Mesenchymal stem cell (in vitro differentiated cells and primary cell): ENCODE results near the gene PTX4.

Experiments
- DNase-seq: peaks from one replicate; pipeline ENCODE4 v3.0.0-alpha.2; 2013
- H2AFZ ChIP-seq: one replicate; pipeline ENCODE4 v1.6.1; 2013; ENCODE audit warnings: low read depth, mild to moderate bottlenecking, control low read depth, inconsistent platforms, low read length, moderate library complexity
- H2AK5ac ChIP-seq: 2 replicates; pipeline ENCODE4 v1.6.1; 2013; ENCODE audit warnings: low read length, moderate library complexity, mild to moderate bottlenecking, inconsistent platforms; ENCODE audit not compliant: severe bottlenecking
- H2BK120ac ChIP-seq: one replicate; pipeline ENCODE4 v1.6.1; 2013; ENCODE audit warnings: low read depth, mild to moderate bottlenecking, inconsistent platforms, low read length, moderate library complexity
- H2BK12ac ChIP-seq, 2 experiments: one replicate each; pipeline ENCODE4 v1.6.1; 2013; ENCODE audit warnings: inconsistent platforms in 2 of 2, low read length in 2 of 2, mild to moderate bottlenecking in 2 of 2, moderate library complexity in 2 of 2, control low read depth in 1 of 2
- H2BK15ac ChIP-seq: one replicate; pipeline ENCODE4 v1.6.1; 2013; ENCODE audit warnings: mild to moderate bottlenecking, low read depth, inconsistent platforms; ENCODE audit not compliant: poor library complexity, severe bottlenecking
- H2BK5ac ChIP-seq: 2 replicates; pipeline ENCODE4 v1.6.1; 2013; ENCODE audit warnings: low read depth, mild to moderate bottlenecking, low read length, control low read depth, inconsistent platforms; ENCODE audit not compliant: poor library complexity, severe bottlenecking
- H3K14ac ChIP-seq, 2 experiments: one replicate each; pipeline ENCODE4 v1.6.1; 2013; ENCODE audit warnings: inconsistent platforms in 2 of 2, low read length in 2 of 2, control low read depth in 1 of 2, mild to moderate bottlenecking in 1 of 2, moderate library complexity in 1 of 2
- H3K18ac ChIP-seq, 2 experiments: one replicate each; pipeline ENCODE4 v1.6.1; 2013; ENCODE audit warnings: inconsistent platforms in 2 of 2, low read length in 2 of 2, control low read depth in 1 of 2, low read depth in 1 of 2, mild to moderate bottlenecking in 1 of 2
- H3K23ac ChIP-seq, 2 experiments: one replicate each; pipeline ENCODE4 v1.6.1; 2013; ENCODE audit warnings: inconsistent platforms in 2 of 2, low read length in 2 of 2, mild to moderate bottlenecking in 2 of 2, moderate library complexity in 2 of 2, control low read depth in 1 of 2
- H3K27ac ChIP-seq: 2 replicates; pipeline ENCODE4 v1.5.1; 2013; ENCODE audit warnings: mild to moderate bottlenecking, moderate library complexity, low read length, control low read depth, inconsistent platforms; ENCODE audit not compliant: poor library complexity, severe bottlenecking
- H3K27me3 ChIP-seq, 2 experiments: 2 replicates each; pipeline versions ENCODE4 v1.6.1 to v1.7.0; 2013; ENCODE audit warnings: low read length in 2 of 2, mild to moderate bottlenecking in 2 of 2, moderate library complexity in 2 of 2, control low read depth in 1 of 2, inconsistent platforms in 1 of 2; ENCODE audit not compliant: control insufficient read depth in 1 of 2, insufficient read depth in 1 of 2
- H3K36me3 ChIP-seq, 2 experiments: 2 replicates each; pipeline versions ENCODE4 v1.6.1 to v1.7.0; 2013; ENCODE audit warnings: low read length in 2 of 2, control low read depth in 1 of 2, inconsistent platforms in 1 of 2, low read depth in 1 of 2, mild to moderate bottlenecking in 1 of 2; ENCODE audit not compliant: insufficient read depth in 2 of 2, control insufficient read depth in 1 of 2
- H3K4ac ChIP-seq, 2 experiments: one replicate each; pipeline ENCODE4 v1.6.1; 2013; ENCODE audit warnings: inconsistent platforms in 2 of 2, low read length in 2 of 2, mild to moderate bottlenecking in 2 of 2, moderate library complexity in 2 of 2, control low read depth in 1 of 2, low read depth in 1 of 2
- H3K4me1 ChIP-seq: 2 replicates; pipeline ENCODE4 v1.6.1; 2013; ENCODE audit warnings: low read depth, low read length, control low read depth; ENCODE audit not compliant: control insufficient read depth, insufficient read depth
- H3K4me2 ChIP-seq: 2 replicates; pipeline ENCODE4 v1.6.1; 2013; ENCODE audit warnings: low read length, mild to moderate bottlenecking, inconsistent platforms; ENCODE audit not compliant: poor library complexity, severe bottlenecking
- H3K4me3 ChIP-seq, 2 experiments: 2 replicates each; pipeline versions ENCODE4 v1.5.1 to v1.7.0; 2013; ENCODE audit warnings: low read length in 2 of 2, mild to moderate bottlenecking in 2 of 2, control low read depth in 1 of 2, low read depth in 1 of 2; ENCODE audit not compliant: insufficient read depth in 1 of 2
- H3K79me1 ChIP-seq: replicated peaks from 2 replicates; pipeline ENCODE4 v1.6.1; 2013; ENCODE audit warnings: mild to moderate bottlenecking, control low read depth, low read length, inconsistent platforms; ENCODE audit not compliant: poor library complexity, severe bottlenecking
- H3K9ac ChIP-seq: 2 replicates; pipeline ENCODE4 v1.7.0; 2013; ENCODE audit warnings: mild to moderate bottlenecking, low read length, moderate library complexity
- H3K9me3 ChIP-seq: 2 replicates; pipeline ENCODE4 v1.7.0; 2013; ENCODE audit warnings: mild to moderate bottlenecking, low read length; ENCODE audit not compliant: control insufficient read depth
- H4K8ac ChIP-seq: one replicate; pipeline ENCODE4 v1.6.1; 2013; ENCODE audit warnings: inconsistent platforms, mild to moderate bottlenecking, low read length, moderate library complexity
- H4K91ac ChIP-seq: one replicate; pipeline ENCODE4 v1.6.1; 2013; ENCODE audit warnings: mild to moderate bottlenecking, low read length, inconsistent platforms
- WGBS: methylation state at CpG from one replicate; pipeline ENCODE4 v1.1.7; 2013; ENCODE audit warnings: mixed read lengths; 5-methylcytosine and 5-hydroxymethylcytosine counted together

Gene PTX4

GRCh38 chr16:1509307-1510221 lies 20.8 kb upstream of the PTX4 start:
- no peak overlapping the region for H3K9ac ChIP-seq
- peaks cover 23 to 86% of the 10 kb centered on the region in 2 experiments for H3K36me3 ChIP-seq
- H3K23ac ChIP-seq: no peak overlapping the region
- H2BK12ac ChIP-seq: no peak overlapping the region
- H3K4me2 ChIP-seq: no peak overlapping the region
- H3K9me3 ChIP-seq: peaks cover 4% of the 10 kb centered on the region
- no peak overlapping the region for H2BK120ac ChIP-seq
- H3K4me1 ChIP-seq: peaks cover 2% of the 10 kb centered on the region
- H2AK5ac ChIP-seq: no peak overlapping the region
- DNase-seq: no peak
- no peak overlapping the region for H2BK5ac ChIP-seq
- H3K18ac ChIP-seq: no peak overlapping the region
- no peak overlapping the region for H4K8ac ChIP-seq
- no peak overlapping the region for H3K14ac ChIP-seq
- no peak overlapping the region for H4K91ac ChIP-seq
- no peaks in the 10 kb centered on the region for H3K27me3 ChIP-seq
- 95% methylated on average over 44 of the region's 44 CpGs for WGBS
- no peak overlapping the region for H3K27ac ChIP-seq
- no peak overlapping the region for H2AFZ ChIP-seq
- H3K79me1 ChIP-seq: peaks cover 10% of the 10 kb centered on the region
- H3K4me3 ChIP-seq: no peak overlapping the region
- no peak overlapping the region for H3K4ac ChIP-seq
- no peak overlapping the region for H2BK15ac ChIP-seq

GRCh38 chr16:1508494-1509187 lies 19.9 kb upstream of the PTX4 start:
- Histone ChIP-seq H2BK120ac (no peak overlapping the region), H4K91ac (no peak overlapping the region), H2BK12ac (no peak overlapping the region), H3K4me3 (no peak overlapping the region), H3K9me3 (no peaks in the 10 kb centered on the region), H2AK5ac (no peak overlapping the region), H3K9ac (no peak overlapping the region), H2AFZ (no peak overlapping the region), H2BK5ac (no peak overlapping the region), H3K4me2 (no peak overlapping the region), H3K79me1 (peaks cover 10% of the 10 kb centered on the region), H2BK15ac (no peak overlapping the region), H3K4me1 (peaks cover 2% of the 10 kb centered on the region), H3K27ac (no peak overlapping the region), H3K27me3 (no peaks in the 10 kb centered on the region), H3K18ac (no peak overlapping the region), H3K23ac (no peak overlapping the region), H3K14ac (no peak overlapping the region), H3K36me3 (peaks cover 21 to 83% of the 10 kb centered on the region in 2 experiments), H3K4ac (no peak overlapping the region), H4K8ac (no peak overlapping the region)
- 96% methylated on average over 23 of the region's 24 CpGs for WGBS
- no peak for DNase-seq

GRCh38 chr16:1506494-1507213 lies 17.9 kb upstream of the PTX4 start:
- no peak overlapping the region for H2BK120ac ChIP-seq
- no peak overlapping the region for H2AK5ac ChIP-seq
- peaks cover 36 to 90% of the 10 kb centered on the region in 2 experiments for H3K36me3 ChIP-seq
- H3K27me3 ChIP-seq: no peaks in the 10 kb centered on the region
- 96% methylated on average over 37 of the region's 37 CpGs for WGBS
- no peak overlapping the region for H3K9ac ChIP-seq
- H3K4ac ChIP-seq: no peak overlapping the region
- no peak overlapping the region for H2BK5ac ChIP-seq
- DNase-seq: no peak
- no peak overlapping the region for H3K14ac ChIP-seq
- no peak overlapping the region for H3K23ac ChIP-seq
- no peak overlapping the region for H2BK12ac ChIP-seq
- H3K27ac ChIP-seq: no peak overlapping the region
- H2AFZ ChIP-seq: no peak overlapping the region
- H4K8ac ChIP-seq: no peak overlapping the region
- H3K79me1 ChIP-seq: peaks cover 15% of the 10 kb centered on the region
- no peaks in the 10 kb centered on the region for H3K9me3 ChIP-seq
- no peak overlapping the region for H3K4me3 ChIP-seq
- H3K4me2 ChIP-seq: no peak overlapping the region
- H2BK15ac ChIP-seq: no peak overlapping the region
- H4K91ac ChIP-seq: peak overlapping the region; percentile 11
- H3K4me1 ChIP-seq: peaks cover 2% of the 10 kb centered on the region
- H3K18ac ChIP-seq: no peak overlapping the region

DNA sequence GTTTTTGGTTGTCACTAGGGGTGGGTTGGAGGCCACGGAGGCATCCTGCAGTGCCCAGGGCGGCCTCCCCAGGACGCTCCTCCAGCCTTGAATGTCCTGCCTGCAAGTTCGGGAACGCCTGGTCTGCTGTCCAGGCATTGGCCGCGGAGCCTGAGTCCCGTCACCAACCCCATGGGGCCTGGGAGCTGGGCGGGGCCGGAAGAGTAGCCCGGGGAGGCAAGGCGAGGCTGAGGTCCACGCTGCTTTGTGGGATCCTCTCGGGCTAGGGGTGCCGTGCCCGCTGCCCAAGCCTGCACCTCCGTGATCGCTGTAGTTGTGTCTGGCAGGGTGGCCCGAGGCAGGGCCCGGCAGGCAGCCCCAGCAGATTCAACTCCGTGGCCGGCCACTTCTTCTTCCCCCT lies 17.2 kb upstream of the PTX4 start:
- no peak overlapping the region for H3K27ac ChIP-seq
- H2AK5ac ChIP-seq: no peak overlapping the region
- H2AFZ ChIP-seq: no peak overlapping the region
- no peak overlapping the region for H2BK120ac ChIP-seq
- no peak overlapping the region for H3K4me3 ChIP-seq
- H3K4me1 ChIP-seq: peaks cover 2% of the 10 kb centered on the region
- H3K4ac ChIP-seq: no peak overlapping the region
- no peaks in the 10 kb centered on the region for H3K27me3 ChIP-seq
- no peak overlapping the region for H3K14ac ChIP-seq
- H2BK12ac ChIP-seq: no peak overlapping the region
- no peak overlapping the region for H2BK15ac ChIP-seq
- H3K4me2 ChIP-seq: no peak overlapping the region
- peaks cover 19% of the 10 kb centered on the region for H3K79me1 ChIP-seq
- H3K9me3 ChIP-seq: no peaks in the 10 kb centered on the region
- H3K9ac ChIP-seq: no peak overlapping the region
- H3K36me3 ChIP-seq: peaks cover 39 to 90% of the 10 kb centered on the region in 2 experiments
- no peak overlapping the region for H4K8ac ChIP-seq
- H3K18ac ChIP-seq: no peak overlapping the region
- no peak overlapping the region for H2BK5ac ChIP-seq
- 98% methylated on average over 21 of the region's 22 CpGs for WGBS
- H3K23ac ChIP-seq: no peak overlapping the region
- no peak for DNase-seq
- H4K91ac ChIP-seq: no peak overlapping the region
